WTC11 (cell line): ENCODE results near the gene HDHD5. TPM values are rescaled to one million over a fixed set of nuclear protein-coding genes. Genes with fewer than 3 reads are reported as not detected.

Experiments used
- total RNA-seq: library from RNA; stranded (reverse); gene quantifications from 3 replicates; pipeline ENCODE4 v1.2.3, GENCODE V29; 2021
- TF ChIP-seq, protein P1 (sequence below): sonication (generic); formaldehyde crosslinking; IDR thresholded peaks from 2 replicates; pipeline ENCODE4 v1.8.1; 2022; ENCODE audit warnings: low read depth, mild to moderate bottlenecking, moderate library complexity, missing genetic modification reagents, borderline replicate concordance

Gene HDHD5
- total RNA-seq, 1 experiment from 2014 or later: 84.0 TPM

DNA sequence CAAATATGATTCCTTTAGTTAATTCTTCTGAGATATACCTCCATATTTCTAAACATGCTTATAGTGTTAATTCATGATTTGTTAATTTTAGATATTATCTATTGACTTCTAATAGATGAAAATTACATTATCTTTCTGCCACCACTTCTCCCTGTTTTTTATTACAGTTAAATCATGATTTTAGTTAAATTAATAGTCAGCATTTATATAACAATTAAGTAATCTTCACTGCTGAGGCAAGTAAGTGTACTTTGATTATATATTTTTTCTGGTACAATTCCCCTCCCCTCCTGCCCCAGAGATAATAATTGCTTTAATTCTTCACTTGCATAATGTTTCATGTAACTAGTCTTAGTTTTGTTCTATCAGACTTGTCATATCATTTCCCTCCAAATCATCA is 68.5 kb downstream of the HDHD5 start (continued):
- TF ChIP-seq, protein P1, sequence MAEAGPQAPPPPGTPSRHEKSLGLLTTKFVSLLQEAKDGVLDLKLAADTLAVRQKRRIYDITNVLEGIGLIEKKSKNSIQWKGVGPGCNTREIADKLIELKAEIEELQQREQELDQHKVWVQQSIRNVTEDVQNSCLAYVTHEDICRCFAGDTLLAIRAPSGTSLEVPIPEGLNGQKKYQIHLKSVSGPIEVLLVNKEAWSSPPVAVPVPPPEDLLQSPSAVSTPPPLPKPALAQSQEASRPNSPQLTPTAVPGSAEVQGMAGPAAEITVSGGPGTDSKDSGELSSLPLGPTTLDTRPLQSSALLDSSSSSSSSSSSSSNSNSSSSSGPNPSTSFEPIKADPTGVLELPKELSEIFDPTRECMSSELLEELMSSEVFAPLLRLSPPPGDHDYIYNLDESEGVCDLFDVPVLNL: no peak

Other genes with a start within 250 kb of the HDHD5 start
- gene GAB4, start 151.1 kb downstream of the HDHD5 start, total RNA-seq: 0.09 to 0.16 TPM in 2 of 3 replicates, not detected in the other
- gene IL17RA, start 74.3 kb downstream of the HDHD5 start, total RNA-seq: 7.9 to 8.7 TPM (median 8.2 TPM) in 3 replicates
- 7.5 to 8.3 TPM (median 7.7 TPM) in 3 replicates for gene TMEM121B, start 37.9 kb downstream of the HDHD5 start, total RNA-seq
- gene ADA2, start 60.2 kb upstream of the HDHD5 start, total RNA-seq: 20.0 to 22.3 TPM (median 21.6 TPM) in 3 replicates
- 110 to 111 TPM (median 110 TPM) in 3 replicates for gene CECR2, start 210.2 kb upstream of the HDHD5 start, total RNA-seq